Lower leg skin (tissue), 4 donors: Measurements from ENCODE around the gene DOCK1. TPM values are rescaled to one million over a fixed set of nuclear protein-coding genes. Genes with fewer than 3 reads are reported as not detected.

ENCODE experiments used
- DNase-seq, 2 donors: peaks; one replicate each; pipeline ENCODE4 v3.0.0-alpha.2; 2019; ENCODE audit warnings: low spot score in 2 of 2
- H3K4me3 ChIP-seq: fragments of 200-600 bp; sonication (generic); 2 replicates; pipeline ENCODE4 v1.5.1; 2017; ENCODE audit warnings: mild to moderate bottlenecking, low read depth; ENCODE audit not compliant: poor library complexity, severe bottlenecking
- CTCF ChIP-seq, 3 donors: fragments of 450-650 bp; IDR thresholded peaks; one replicate each; pipeline ENCODE4 v1.5.1; 2016; ENCODE audit warnings: antibody characterized with exemption in 3 of 3, mild to moderate bottlenecking in 3 of 3, moderate library complexity in 2 of 3
- POLR2A ChIP-seq, 2 donors: fragments of 450-650 bp; IDR thresholded peaks; one replicate each; pipeline ENCODE4 v1.6.1; 2016 to 2017; ENCODE audit warnings: antibody characterized with exemption in 2 of 2, mild to moderate bottlenecking in 1 of 2, moderate library complexity in 1 of 2
- WGBS, 2 donors: methylation state at CpG; one replicate each; pipeline ENCODE4 v1.1.5; 2018; 5-methylcytosine and 5-hydroxymethylcytosine counted together
- intact Hi-C: fragments of 100-400 bp; cut with DNase I; formaldehyde crosslinking; loops from one replicate; pipeline ENCODE4 v1.15.0; 2023; ENCODE audit warnings: low total_unique reads
- total RNA-seq, 4 donors: library from RNA; depleted of rRNA; stranded (reverse); fragments of >200 nt; gene quantifications; one replicate each; pipeline ENCODE4 v1.1.0, GENCODE V29; 2016

DOCK1 gene
- total RNA-seq, 4 donors from 2014 or later, result 76.6 to 108 (median 83.4) TPM

- no peak overlapping the region for H3K4me3 ChIP-seq
- intact Hi-C loops, result no loop called here
- DNase-seq, result no peak
- 89 to 92% methylated on average over 11 of the region's 11 CpGs for WGBS, 2 donors
- TF ChIP-seq CTCF (IDR thresholded peaks at IDR 0.05) (no peak), POLR2A (IDR thresholded peaks at IDR 0.05) (no peak)
Measured at GRCh38 chr10:127259347-127259746, 354.1 kb downstream of the DOCK1 start.

DNA sequence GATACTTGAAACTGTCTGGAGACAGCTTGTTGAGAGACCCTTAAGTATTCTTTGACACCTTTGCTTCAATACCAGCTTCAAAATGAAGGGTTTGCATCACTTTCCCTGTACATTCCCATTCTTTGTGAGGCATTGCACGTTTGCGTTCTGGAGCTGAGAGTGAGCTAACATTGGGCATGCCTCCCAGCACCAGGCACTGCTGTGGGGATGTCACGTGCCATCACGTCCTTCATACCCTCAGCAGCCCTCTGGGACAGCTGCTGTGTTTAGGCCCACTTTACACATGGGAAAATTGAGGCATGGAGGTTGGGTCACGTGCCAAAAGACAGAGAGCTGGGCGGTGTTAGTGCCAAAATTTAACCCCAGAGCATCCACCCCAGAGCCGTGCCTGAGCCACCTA lies 357.4 kb downstream of the DOCK1 start:
- no peak for TF ChIP-seq POLR2A (IDR thresholded peaks at IDR 0.05)
- no peak for DNase-seq
- WGBS, 2 donors, result 95% methylated on average over 7 of the region's 7 CpGs
- intact Hi-C loops, result no loop called here
- H3K4me3 ChIP-seq, result no peak overlapping the region

GRCh38 chr10:127265288-127265687 lies 360.1 kb downstream of the DOCK1 start:
- no peak for DNase-seq
- no peak overlapping the region for H3K4me3 ChIP-seq
- intact Hi-C loops, result no loop called here
- 58 to 61% methylated on average over 3 of the region's 3 CpGs for WGBS, 2 donors
- no peak for TF ChIP-seq POLR2A (IDR thresholded peaks at IDR 0.05)
- TF ChIP-seq CTCF (IDR thresholded peaks at IDR 0.05), result no peak

DNA sequence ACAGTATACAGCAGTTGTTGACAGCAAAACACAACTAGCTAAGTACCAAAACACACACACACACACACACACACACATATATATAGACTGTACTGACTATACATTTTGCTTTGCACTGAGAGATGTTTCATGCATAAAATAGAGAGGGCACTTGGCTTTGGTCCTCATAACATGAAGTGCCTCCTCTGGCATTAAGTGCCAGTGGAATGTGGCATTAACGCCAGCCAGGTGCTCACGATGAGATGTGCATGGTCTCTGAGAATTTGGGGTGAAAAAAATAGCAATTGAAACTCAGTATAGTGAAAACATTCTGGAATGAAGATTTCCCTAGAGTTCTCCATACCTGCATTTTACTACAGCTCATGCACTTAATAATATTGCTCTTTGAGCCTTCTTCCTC lies 361.2 kb downstream of the DOCK1 start:
- intact Hi-C loops, result no loop called here
- WGBS, 2 donors, result 85 to 92% methylated on average over 2 of the region's 2 CpGs
- H3K4me3 ChIP-seq, result no peak overlapping the region
- TF ChIP-seq CTCF (IDR thresholded peaks at IDR 0.05) (no peak), POLR2A (IDR thresholded peaks at IDR 0.05) (no peak)
- DNase-seq, result no peak

DNA sequence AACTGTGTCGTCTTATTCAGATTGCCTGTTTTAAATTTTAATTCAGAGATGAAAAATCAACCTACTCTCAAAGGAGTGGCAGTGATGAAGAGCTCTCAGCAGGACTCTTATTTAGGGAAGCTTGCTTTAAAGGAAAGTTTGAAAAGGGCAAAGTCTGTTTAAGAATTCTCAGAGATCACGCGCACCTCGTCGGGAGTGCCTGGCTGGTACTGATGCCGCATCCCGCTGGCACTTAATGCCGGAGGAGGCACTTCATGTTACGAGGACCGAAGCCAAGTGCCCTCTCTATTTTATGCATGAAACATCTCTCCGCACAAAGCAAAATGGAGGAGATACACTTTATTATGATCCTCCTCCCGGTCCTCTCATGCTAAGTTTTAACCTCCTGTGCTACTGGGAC lies 362.2 kb downstream of the DOCK1 start:
- intact Hi-C loops, result no loop called here
- TF ChIP-seq CTCF (IDR thresholded peaks at IDR 0.05) (no peak), POLR2A (IDR thresholded peaks at IDR 0.05) (no peak)
- DNase-seq, result no peak
- H3K4me3 ChIP-seq, result no peak overlapping the region
- whole genome bisulfite sequencing, 2 donors, result 94 to 95% methylated on average over 12 of the region's 12 CpGs

GRCh38 chr10:127272076-127272475 lies 366.8 kb downstream of the DOCK1 start:
- no peak overlapping the region for H3K4me3 ChIP-seq
- 97 to 98% methylated on average over 4 of the region's 4 CpGs for WGBS, 2 donors
- intact Hi-C loops, result no loop called here
- no peak for DNase-seq
- TF ChIP-seq POLR2A (IDR thresholded peaks at IDR 0.05), result no peak
- TF ChIP-seq CTCF (IDR thresholded peaks at IDR 0.05), result no peak
